Fibroblast of lung (primary cell): Measurements from ENCODE around the gene SEC24B. TPM values are rescaled to one million over a fixed set of nuclear protein-coding genes. Genes with fewer than 3 reads are reported as not detected.
"Not testable (repeated sequence)": the region's sequence is repeated elsewhere in the genome, so short reads cannot be mapped to it uniquely, and the experiment has no call there.

Experiments used
- DNase-seq, 2 donors: peaks; one replicate each; pipeline versions ENCODE4 v3.0.0 to v3.0.0-alpha.2; 2010; ENCODE audit warnings: low read depth in 2 of 2
- H2AFZ ChIP-seq: 2 replicates; pipeline ENCODE4 v1.5.1; 2012; ENCODE audit warnings: low read length, control low read depth, inconsistent platforms
- H3K27ac ChIP-seq: 2 replicates; pipeline ENCODE4 v1.5.1; 2011; ENCODE audit warnings: low read length, control low read depth; ENCODE audit not compliant: insufficient read depth
- H3K27me3 ChIP-seq: 2 replicates; pipeline ENCODE4 v1.5.1; 2011; ENCODE audit warnings: mild to moderate bottlenecking, low read length; ENCODE audit not compliant: control insufficient read depth, insufficient read depth
- H3K36me3 ChIP-seq: 2 replicates; pipeline ENCODE4 v1.5.1; 2011; ENCODE audit warnings: low read length; ENCODE audit not compliant: control insufficient read depth, insufficient read depth
- H3K4me1 ChIP-seq: 2 replicates; pipeline ENCODE4 v1.5.1; 2011; ENCODE audit warnings: low read length; ENCODE audit not compliant: control insufficient read depth, insufficient read depth; ENCODE audit errors: extremely low read depth
- H3K4me2 ChIP-seq: 2 replicates; pipeline ENCODE4 v1.5.1; 2011; ENCODE audit warnings: low read length, control low read depth; ENCODE audit not compliant: insufficient read depth; ENCODE audit errors: extremely low read depth
- H3K4me3 ChIP-seq, 4 experiments: fragments of 200-600 bp in 1 of 4; sonication (generic) in 1 of 4; replicated peaks in 1 of 4; 2 replicates each; pipeline ENCODE4 v1.5.1; 2011 to 2016; ENCODE audit warnings: low read length in 4 of 4, low read depth in 3 of 4, mild to moderate bottlenecking in 3 of 4, control low read depth in 2 of 4, inconsistent platforms in 1 of 4, mixed read lengths in 1 of 4; ENCODE audit not compliant: insufficient read depth in 1 of 4; ENCODE audit errors: control extremely low read depth in 1 of 4
- H3K79me2 ChIP-seq: 2 replicates; pipeline ENCODE4 v1.5.1; 2012; ENCODE audit warnings: mild to moderate bottlenecking, low read length, inconsistent platforms; ENCODE audit not compliant: control insufficient read depth, insufficient read depth
- H3K9ac ChIP-seq: 2 replicates; pipeline ENCODE4 v1.5.1; 2011; ENCODE audit warnings: mild to moderate bottlenecking, low read length, control low read depth; ENCODE audit not compliant: insufficient read depth
- H3K9me3 ChIP-seq: 2 replicates; pipeline ENCODE4 v1.5.1; 2012; ENCODE audit warnings: low read depth, low read length; ENCODE audit not compliant: control insufficient read depth, insufficient read depth
- H4K20me1 ChIP-seq: 2 replicates; pipeline ENCODE4 v1.5.1; 2011; ENCODE audit warnings: low read length; ENCODE audit not compliant: control insufficient read depth, insufficient read depth; ENCODE audit errors: extremely low read depth
- CTCF ChIP-seq, 2 donors: IDR thresholded peaks in 1 of 2; conservative IDR thresholded peaks in 1 of 2; 1 replicate in 1 of 2; 2 replicates in 1 of 2; pipeline ENCODE4 v1.5.1; 2011 to 2012; ENCODE audit warnings: low read length in 2 of 2, control low read depth in 1 of 2, inconsistent platforms in 1 of 2, low read depth in 1 of 2, mild to moderate bottlenecking in 1 of 2
- EZH2 ChIP-seq: IDR thresholded peaks from 2 replicates; pipeline ENCODE4 v1.5.1; 2012; ENCODE audit warnings: low read length, control low read depth, mild to moderate bottlenecking; ENCODE audit errors: missing control alignments
- polyA plus RNA-seq, 2 donors: library from polyadenylated mRNA; depleted of rRNA in 1 of 2; stranded (reverse) in 1 of 2; unstranded in 1 of 2; fragments of >200 nt; gene quantifications; 2 replicates each; pipeline ENCODE4 v1.2.1, GENCODE V29; 2011 to 2012; ENCODE audit warnings: missing spikeins in 1 of 2
- total RNA-seq: library from RNA; depleted of rRNA; stranded (reverse); fragments of >200 nt; gene quantifications from 2 replicates; pipeline ENCODE4 v1.2.1, GENCODE V29; 2014

SEC24B gene
- total and polyA plus RNA-seq, 2 donors (not counting 1 experiment from before 2014, with no cell fraction given): 16.3 to 47.9 TPM

GRCh38 chr4:109506890-109507289 is 73.3 kb downstream of the SEC24B start:
- Histone ChIP-seq H4K20me1 (no peaks in the 10 kb centered on the region), H3K4me2 (no peak overlapping the region), H3K36me3 (no peaks in the 10 kb centered on the region), H3K79me2 (no peaks in the 10 kb centered on the region), H3K4me3 (no peak overlapping the region), H3K9ac (no peak overlapping the region), H2AFZ (no peak overlapping the region), H3K27ac (no peak overlapping the region), H3K9me3 (no peaks in the 10 kb centered on the region), H3K27me3 (no peaks in the 10 kb centered on the region), H3K4me1 (no peaks in the 10 kb centered on the region)
- TF ChIP-seq EZH2 (no peak), CTCF (conservative IDR thresholded peaks at IDR 0.05 in 1 of 2, IDR thresholded peaks at IDR 0.05 in 1 of 2; ENCODE audit: low read depth in 1 of 2, low read length in 2 of 2) (no peak)
- DNase-seq: no peak

- Histone ChIP-seq H3K4me1 (no peaks in the 10 kb centered on the region), H3K4me2 (no peak overlapping the region), H3K9me3 (no peaks in the 10 kb centered on the region), H3K9ac (no peak overlapping the region), H2AFZ (no peak overlapping the region), H3K36me3 (no peaks in the 10 kb centered on the region), H3K4me3 (no peak overlapping the region), H4K20me1 (no peaks in the 10 kb centered on the region), H3K79me2 (no peaks in the 10 kb centered on the region), H3K27me3 (no peaks in the 10 kb centered on the region), H3K27ac (no peak overlapping the region)
- TF ChIP-seq CTCF (conservative IDR thresholded peaks at IDR 0.05 in 1 of 2, IDR thresholded peaks at IDR 0.05 in 1 of 2; ENCODE audit: low read depth in 1 of 2, low read length in 2 of 2) (no peak), EZH2 (no peak)
- no peak for DNase-seq
Observed at GRCh38 chr4:109510687-109511086, 77.1 kb downstream of the SEC24B start.

- Histone ChIP-seq H3K9me3 (no peaks in the 10 kb centered on the region), H3K4me3 (no peak overlapping the region), H3K4me2 (no peak overlapping the region), H3K27ac (no peak overlapping the region), H3K9ac (no peak overlapping the region), H2AFZ (no peak overlapping the region), H3K27me3 (no peaks in the 10 kb centered on the region), H3K79me2 (no peaks in the 10 kb centered on the region), H3K4me1 (no peaks in the 10 kb centered on the region), H4K20me1 (no peaks in the 10 kb centered on the region), H3K36me3 (no peaks in the 10 kb centered on the region)
- DNase-seq: no peak
- TF ChIP-seq CTCF (conservative IDR thresholded peaks at IDR 0.05 in 1 of 2, IDR thresholded peaks at IDR 0.05 in 1 of 2; ENCODE audit: low read depth in 1 of 2, low read length in 2 of 2) (no peak), EZH2 (no peak)
Observed at GRCh38 chr4:109511414-109511813, 77.8 kb downstream of the SEC24B start.

GRCh38 chr4:109513368-109513767 is 79.8 kb downstream of the SEC24B start:
- not testable (repeated sequence) for H3K4me1 ChIP-seq, H2AFZ ChIP-seq, H3K27me3 ChIP-seq, H4K20me1 ChIP-seq, H3K4me3 ChIP-seq, H3K4me2 ChIP-seq, DNase-seq, H3K79me2 ChIP-seq, H3K27ac ChIP-seq, H3K9ac ChIP-seq, H3K36me3 ChIP-seq, H3K9me3 ChIP-seq
